Cardiac septum (tissue), 1 donor: ENCODE results near the gene GOLIM4. TPM values are rescaled to one million over a fixed set of nuclear protein-coding genes. Genes with fewer than 3 reads are reported as not detected.

Source experiments
- DNase-seq: peaks from one replicate; pipeline ENCODE4 v3.0.0-alpha.2; 2020; ENCODE audit warnings: low spot score
- intact Hi-C: fragments of 100-400 bp; cut with DNase I; formaldehyde crosslinking; loops from one replicate; pipeline ENCODE4 v1.14.0; 2022
- total RNA-seq: library from RNA; stranded (reverse); fragmentation: NEBNext Ultra II Directional; extraction: Animal tissue kit (Norgen Biotek cat#: 25700); gene quantifications from one replicate; pipeline ENCODE4 v1.2.1, GENCODE V29; 2021
- donor health status: DM: no; HTN: no; CAD: no.

Gene GOLIM4
- total RNA-seq, 1 donor from 2014 or later: 88.8 TPM

- no peak for DNase-seq
- intact Hi-C loops: no loop called here
These were observed 126.2 kb downstream of the GOLIM4 start for GRCh38 chr3:167969548-167969947.

- intact Hi-C loops: no loop called here
- DNase-seq: no peak
These were observed 128.3 kb downstream of the GOLIM4 start for GRCh38 chr3:167967257-167968036.
